ENCODE measurements around the gene TRPM4.

GRCh38 chr19:49109051-49109450, 48.5 kb upstream of the TRPM4 start:
- no peak for TF ChIP-seq MAX (IDR thresholded peaks at IDR 0.05)
- TF ChIP-seq EGR1 (IDR thresholded peaks at IDR 0.05) = no peak
- TF ChIP-seq, protein P1, sequence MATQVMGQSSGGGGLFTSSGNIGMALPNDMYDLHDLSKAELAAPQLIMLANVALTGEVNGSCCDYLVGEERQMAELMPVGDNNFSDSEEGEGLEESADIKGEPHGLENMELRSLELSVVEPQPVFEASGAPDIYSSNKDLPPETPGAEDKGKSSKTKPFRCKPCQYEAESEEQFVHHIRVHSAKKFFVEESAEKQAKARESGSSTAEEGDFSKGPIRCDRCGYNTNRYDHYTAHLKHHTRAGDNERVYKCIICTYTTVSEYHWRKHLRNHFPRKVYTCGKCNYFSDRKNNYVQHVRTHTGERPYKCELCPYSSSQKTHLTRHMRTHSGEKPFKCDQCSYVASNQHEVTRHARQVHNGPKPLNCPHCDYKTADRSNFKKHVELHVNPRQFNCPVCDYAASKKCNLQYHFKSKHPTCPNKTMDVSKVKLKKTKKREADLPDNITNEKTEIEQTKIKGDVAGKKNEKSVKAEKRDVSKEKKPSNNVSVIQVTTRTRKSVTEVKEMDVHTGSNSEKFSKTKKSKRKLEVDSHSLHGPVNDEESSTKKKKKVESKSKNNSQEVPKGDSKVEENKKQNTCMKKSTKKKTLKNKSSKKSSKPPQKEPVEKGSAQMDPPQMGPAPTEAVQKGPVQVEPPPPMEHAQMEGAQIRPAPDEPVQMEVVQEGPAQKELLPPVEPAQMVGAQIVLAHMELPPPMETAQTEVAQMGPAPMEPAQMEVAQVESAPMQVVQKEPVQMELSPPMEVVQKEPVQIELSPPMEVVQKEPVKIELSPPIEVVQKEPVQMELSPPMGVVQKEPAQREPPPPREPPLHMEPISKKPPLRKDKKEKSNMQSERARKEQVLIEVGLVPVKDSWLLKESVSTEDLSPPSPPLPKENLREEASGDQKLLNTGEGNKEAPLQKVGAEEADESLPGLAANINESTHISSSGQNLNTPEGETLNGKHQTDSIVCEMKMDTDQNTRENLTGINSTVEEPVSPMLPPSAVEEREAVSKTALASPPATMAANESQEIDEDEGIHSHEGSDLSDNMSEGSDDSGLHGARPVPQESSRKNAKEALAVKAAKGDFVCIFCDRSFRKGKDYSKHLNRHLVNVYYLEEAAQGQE (IDR thresholded peaks at IDR 0.05; ENCODE audit: low read depth) = no peak
